ENCODE data around the gene MYOM3. TPM values are rescaled to one million over a fixed set of nuclear protein-coding genes. Genes with fewer than 3 reads are reported as not detected.

The MYOM3 gene
- total RNA-seq, 1 donor from 2014 or later, result not detected

- Mint-ChIP-seq H3K4me3 (ENCODE audit: unreplicated experiment) (no peak overlapping the region), H3K36me3 (ENCODE audit: unreplicated experiment) (no peaks in the 10 kb centered on the region), H3K27me3 (ENCODE audit: unreplicated experiment) (peaks cover 11% of the 10 kb centered on the region), H3K27ac (ENCODE audit: unreplicated experiment) (no peak overlapping the region), H3K4me1 (ENCODE audit: low read depth, unreplicated experiment) (no peaks in the 10 kb centered on the region), H3K9me3 (ENCODE audit: unreplicated experiment) (peaks cover 7% of the 10 kb centered on the region)
- no peak for DNase-seq
- TF ChIP-seq, protein P1, sequence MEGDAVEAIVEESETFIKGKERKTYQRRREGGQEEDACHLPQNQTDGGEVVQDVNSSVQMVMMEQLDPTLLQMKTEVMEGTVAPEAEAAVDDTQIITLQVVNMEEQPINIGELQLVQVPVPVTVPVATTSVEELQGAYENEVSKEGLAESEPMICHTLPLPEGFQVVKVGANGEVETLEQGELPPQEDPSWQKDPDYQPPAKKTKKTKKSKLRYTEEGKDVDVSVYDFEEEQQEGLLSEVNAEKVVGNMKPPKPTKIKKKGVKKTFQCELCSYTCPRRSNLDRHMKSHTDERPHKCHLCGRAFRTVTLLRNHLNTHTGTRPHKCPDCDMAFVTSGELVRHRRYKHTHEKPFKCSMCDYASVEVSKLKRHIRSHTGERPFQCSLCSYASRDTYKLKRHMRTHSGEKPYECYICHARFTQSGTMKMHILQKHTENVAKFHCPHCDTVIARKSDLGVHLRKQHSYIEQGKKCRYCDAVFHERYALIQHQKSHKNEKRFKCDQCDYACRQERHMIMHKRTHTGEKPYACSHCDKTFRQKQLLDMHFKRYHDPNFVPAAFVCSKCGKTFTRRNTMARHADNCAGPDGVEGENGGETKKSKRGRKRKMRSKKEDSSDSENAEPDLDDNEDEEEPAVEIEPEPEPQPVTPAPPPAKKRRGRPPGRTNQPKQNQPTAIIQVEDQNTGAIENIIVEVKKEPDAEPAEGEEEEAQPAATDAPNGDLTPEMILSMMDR (IDR thresholded peaks at IDR 0.05; ENCODE audit: partially characterized antibody, unreplicated experiment), result no peak
These were observed 26.9 kb downstream of the MYOM3 start for GRCh38 chr1:24085007-24085406.

- peaks cover 7% of the 10 kb centered on the region for H3K9me3 Mint-ChIP-seq (ENCODE audit: unreplicated experiment)
- H3K4me1 Mint-ChIP-seq (ENCODE audit: low read depth, unreplicated experiment), result no peaks in the 10 kb centered on the region
- no peaks in the 10 kb centered on the region for H3K36me3 Mint-ChIP-seq (ENCODE audit: unreplicated experiment)
- no peak overlapping the region for H3K27ac Mint-ChIP-seq (ENCODE audit: unreplicated experiment)
- TF ChIP-seq, protein P1 (IDR thresholded peaks at IDR 0.05; ENCODE audit: partially characterized antibody, unreplicated experiment), result no peak
- H3K27me3 Mint-ChIP-seq (ENCODE audit: unreplicated experiment), result peaks cover 11% of the 10 kb centered on the region
- DNase-seq, result no peak
- H3K4me3 Mint-ChIP-seq (ENCODE audit: unreplicated experiment), result no peak overlapping the region
These were observed 27.9 kb downstream of the MYOM3 start for GRCh38 chr1:24084050-24084449.

- Mint-ChIP-seq H3K27ac (ENCODE audit: unreplicated experiment) (no peak overlapping the region), H3K27me3 (ENCODE audit: unreplicated experiment) (peaks cover 11% of the 10 kb centered on the region), H3K36me3 (ENCODE audit: unreplicated experiment) (peaks cover 1% of the 10 kb centered on the region), H3K4me1 (ENCODE audit: low read depth, unreplicated experiment) (no peaks in the 10 kb centered on the region), H3K4me3 (ENCODE audit: unreplicated experiment) (no peak overlapping the region), H3K9me3 (ENCODE audit: unreplicated experiment) (peaks cover 7% of the 10 kb centered on the region)
- DNase-seq, result no peak
- TF ChIP-seq, protein P1 (IDR thresholded peaks at IDR 0.05; ENCODE audit: partially characterized antibody, unreplicated experiment), result no peak
These were observed 29.6 kb downstream of the MYOM3 start for GRCh38 chr1:24082372-24082771.

DNA sequence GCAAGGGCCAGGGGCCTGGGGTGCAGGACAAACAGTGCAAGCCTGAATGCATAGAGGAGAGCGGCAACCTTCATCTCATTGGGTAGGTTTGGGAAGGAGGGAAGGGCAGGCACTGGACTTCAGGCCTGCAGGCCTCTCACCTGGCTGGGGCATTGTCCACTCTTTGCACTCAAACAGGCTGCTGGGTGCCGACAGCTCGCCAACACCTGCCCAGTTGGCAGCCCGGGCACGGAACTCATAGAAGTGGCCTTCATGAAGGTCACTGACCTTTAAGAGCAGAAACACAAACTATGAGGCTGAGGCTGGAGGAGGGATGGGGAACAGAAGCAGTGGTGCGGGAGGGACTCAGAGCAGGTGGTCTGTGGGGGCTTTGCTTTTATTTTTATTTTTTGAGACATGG lies 30.7 kb downstream of the MYOM3 start:
- Mint-ChIP-seq H3K36me3 (ENCODE audit: unreplicated experiment) (peaks cover 3% of the 10 kb centered on the region), H3K4me3 (ENCODE audit: unreplicated experiment) (no peak overlapping the region), H3K27me3 (ENCODE audit: unreplicated experiment) (peaks cover 9% of the 10 kb centered on the region), H3K4me1 (ENCODE audit: low read depth, unreplicated experiment) (no peaks in the 10 kb centered on the region), H3K27ac (ENCODE audit: unreplicated experiment) (no peak overlapping the region), H3K9me3 (ENCODE audit: unreplicated experiment) (peaks cover 5% of the 10 kb centered on the region)
- DNase-seq, result no peak
- TF ChIP-seq, protein P1 (IDR thresholded peaks at IDR 0.05; ENCODE audit: partially characterized antibody, unreplicated experiment), result no peak

GRCh38 chr1:24080131-24080530 lies 31.8 kb downstream of the MYOM3 start:
- Mint-ChIP-seq H3K27ac (ENCODE audit: unreplicated experiment) (no peak overlapping the region), H3K9me3 (ENCODE audit: unreplicated experiment) (peaks cover 5% of the 10 kb centered on the region), H3K27me3 (ENCODE audit: unreplicated experiment) (peaks cover 8% of the 10 kb centered on the region), H3K36me3 (ENCODE audit: unreplicated experiment) (peaks cover 3% of the 10 kb centered on the region), H3K4me1 (ENCODE audit: low read depth, unreplicated experiment) (no peaks in the 10 kb centered on the region), H3K4me3 (ENCODE audit: unreplicated experiment) (no peak overlapping the region)
- TF ChIP-seq, protein P1 (IDR thresholded peaks at IDR 0.05; ENCODE audit: partially characterized antibody, unreplicated experiment), result no peak
- no peak for DNase-seq

Data from glutamatergic neuron (in vitro differentiated cells).